Ectodermal cell (in vitro differentiated cells): Measurements from ENCODE around the gene WNT7B.

Source experiments
- H3K27ac ChIP-seq: 2 replicates; pipeline ENCODE4 v1.7.0; 2013; ENCODE audit warnings: mild to moderate bottlenecking, low read depth, low read length; ENCODE audit not compliant: insufficient read depth, poor library complexity, severe bottlenecking
- H3K27me3 ChIP-seq: 2 replicates; pipeline ENCODE4 v1.7.0; 2013; ENCODE audit warnings: mild to moderate bottlenecking, low read length; ENCODE audit not compliant: insufficient read depth, control insufficient read depth, poor library complexity, severe bottlenecking
- H3K36me3 ChIP-seq: one replicate; pipeline ENCODE4 v1.7.0; 2013; ENCODE audit warnings: low read length; ENCODE audit not compliant: control insufficient read depth, insufficient read depth
- H3K4me1 ChIP-seq: one replicate; pipeline ENCODE4 v1.7.0; 2013; ENCODE audit warnings: low read length; ENCODE audit not compliant: control insufficient read depth, insufficient read depth
- H3K4me3 ChIP-seq: 2 replicates; pipeline ENCODE4 v1.7.0; 2013; ENCODE audit warnings: low read depth, low read length, control low read depth; ENCODE audit not compliant: insufficient read depth
- H3K9me3 ChIP-seq: 2 replicates; pipeline ENCODE4 v1.7.0; 2013; ENCODE audit warnings: mild to moderate bottlenecking, low read length, moderate library complexity; ENCODE audit not compliant: control insufficient read depth
- WGBS, 2 experiments: methylation state at CpG; one replicate each; pipeline ENCODE4 v1.1.7; 2013; ENCODE audit warnings: missing lambda C conversion rate in 2 of 2; 5-methylcytosine and 5-hydroxymethylcytosine counted together

The WNT7B gene

GRCh38 chr22:45952553-45952952 is 24.4 kb downstream of the WNT7B start:
- peaks cover 16% of the 10 kb centered on the region for H3K4me1 ChIP-seq
- H3K36me3 ChIP-seq, result no peaks in the 10 kb centered on the region
- no peaks in the 10 kb centered on the region for H3K9me3 ChIP-seq
- no peaks in the 10 kb centered on the region for H3K27me3 ChIP-seq
- WGBS, 2 experiments, result 83 to 85% methylated on average over 12 of the region's 12 CpGs
- no peak overlapping the region for H3K27ac ChIP-seq
- no peak overlapping the region for H3K4me3 ChIP-seq

DNA sequence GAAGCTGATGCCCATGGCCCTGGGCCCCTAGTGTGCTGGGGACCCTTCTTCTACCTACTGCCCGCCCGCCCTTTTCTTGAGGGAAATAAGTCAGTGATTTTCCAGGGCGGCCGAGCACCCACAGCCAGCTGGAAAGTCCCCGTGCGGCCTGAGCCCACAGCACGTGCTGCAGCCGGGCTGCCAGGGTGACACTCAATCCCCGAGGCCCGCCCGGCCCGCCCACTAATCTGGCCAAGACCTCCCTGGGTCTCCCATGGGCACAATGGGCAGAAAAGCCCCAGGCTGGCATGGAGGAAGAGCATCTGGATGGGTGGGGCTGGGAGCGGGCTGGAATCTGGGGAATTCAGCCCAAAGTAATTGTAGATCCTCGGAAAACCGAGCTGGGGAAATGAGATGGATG is 24.8 kb downstream of the WNT7B start:
- Histone ChIP-seq H3K27ac (no peak overlapping the region), H3K36me3 (no peaks in the 10 kb centered on the region), H3K4me1 (peaks cover 16% of the 10 kb centered on the region), H3K9me3 (no peaks in the 10 kb centered on the region), H3K27me3 (no peaks in the 10 kb centered on the region), H3K4me3 (no peak overlapping the region)
- WGBS, 2 experiments, result 79 to 80% methylated on average over 15 of the region's 15 CpGs

DNA sequence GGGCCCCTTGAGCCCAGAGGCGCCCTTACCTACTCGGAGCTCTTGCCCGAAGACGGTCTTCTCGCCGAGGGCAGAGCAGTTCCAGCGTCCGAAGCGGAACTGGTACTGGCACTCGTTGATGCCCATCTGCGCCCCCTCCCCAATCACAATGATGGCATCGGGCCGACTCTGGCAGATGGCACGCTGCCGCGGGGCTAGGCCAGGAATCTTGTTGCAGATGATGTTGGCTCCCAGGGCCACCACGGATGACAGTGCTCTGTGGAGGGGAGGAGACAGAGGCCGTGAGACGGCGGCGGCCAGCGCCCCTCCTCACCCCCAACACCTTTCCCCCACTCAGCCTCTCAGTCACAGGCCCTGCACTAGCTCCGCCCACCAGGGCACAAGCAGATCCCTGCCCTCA is 27.1 kb downstream of the WNT7B start:
- H3K27me3 ChIP-seq, result no peaks in the 10 kb centered on the region
- 91 to 92% methylated on average over 23 of the region's 23 CpGs for WGBS, 2 experiments
- no peaks in the 10 kb centered on the region for H3K9me3 ChIP-seq

DNA sequence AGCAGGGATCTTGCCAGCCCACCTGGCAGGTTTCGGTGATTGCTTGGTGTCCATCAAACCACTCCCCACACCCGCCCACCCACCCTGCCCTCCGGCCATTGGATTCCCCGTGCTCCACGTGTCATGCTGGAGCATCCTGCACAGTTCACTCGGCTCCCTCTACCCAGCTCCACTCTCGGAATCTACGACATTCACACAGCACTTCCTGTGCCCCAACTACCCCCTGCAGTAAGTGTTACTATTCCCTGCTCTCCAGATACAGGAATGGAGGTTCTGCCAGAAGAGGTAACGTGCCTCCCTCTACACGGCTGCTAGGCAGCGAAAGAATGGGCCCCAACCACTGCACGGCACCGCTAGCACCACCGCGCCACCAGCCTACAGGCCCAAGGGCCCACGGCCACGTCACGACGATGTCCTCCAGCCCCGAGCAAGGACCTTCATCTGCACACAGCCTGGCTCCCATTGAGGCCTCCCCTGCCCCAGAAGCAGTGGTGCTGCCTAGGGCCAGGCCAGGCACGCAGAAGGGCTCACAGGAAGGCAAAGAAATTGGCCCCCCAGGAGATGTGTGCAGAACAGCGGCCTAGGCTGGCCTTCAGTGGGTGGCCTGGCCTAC is 27.6 kb downstream of the WNT7B start:
- Histone ChIP-seq H3K27ac (no peak overlapping the region), H3K4me3 (no peak overlapping the region), H3K36me3 (no peaks in the 10 kb centered on the region), H3K27me3 (no peaks in the 10 kb centered on the region), H3K4me1 (peaks cover 11% of the 10 kb centered on the region), H3K9me3 (no peaks in the 10 kb centered on the region)
- WGBS, 2 experiments, result 93 to 95% methylated on average over 21 of the region's 22 CpGs

More for the DNA sequence above, 27.1 kb downstream of the WNT7B start:
- no peak overlapping the region for H3K4me3 ChIP-seq
- no peaks in the 10 kb centered on the region for H3K36me3 ChIP-seq
- no peak overlapping the region for H3K27ac ChIP-seq
- H3K4me1 ChIP-seq, result peaks cover 11% of the 10 kb centered on the region

DNA sequence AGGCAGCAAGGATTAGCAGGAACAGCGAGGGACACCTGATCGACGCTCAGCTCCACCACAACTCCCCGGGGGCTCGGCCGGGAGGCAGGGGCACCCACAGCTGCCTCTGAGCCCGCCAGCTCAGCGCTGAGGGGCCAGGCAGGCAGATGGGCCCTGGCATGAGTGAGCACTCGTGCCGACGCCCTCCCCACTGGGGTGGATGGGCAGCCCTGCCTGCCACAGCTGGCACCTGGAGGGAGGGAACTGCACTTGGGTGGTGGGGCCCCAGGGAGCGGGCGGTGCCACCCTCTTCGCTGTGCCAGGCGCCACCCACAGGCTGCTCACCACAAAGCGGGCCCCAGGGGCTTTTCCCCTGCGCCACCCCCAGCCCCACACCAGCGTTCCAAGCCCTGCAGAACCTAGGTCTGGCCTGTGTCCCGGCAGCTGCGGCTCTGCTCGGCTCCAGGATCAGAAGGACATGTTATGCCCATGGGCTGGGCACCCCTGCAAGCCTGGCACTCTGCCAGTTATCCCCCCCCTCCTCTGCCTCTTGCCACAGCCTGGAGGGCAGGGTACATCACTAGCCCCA is 28.8 kb downstream of the WNT7B start:
- no peak overlapping the region for H3K4me3 ChIP-seq
- no peaks in the 10 kb centered on the region for H3K27me3 ChIP-seq
- H3K4me1 ChIP-seq, result peaks cover 11% of the 10 kb centered on the region
- 91 to 93% methylated on average over 21 of the region's 21 CpGs for WGBS, 2 experiments
- no peaks in the 10 kb centered on the region for H3K9me3 ChIP-seq
- no peak overlapping the region for H3K27ac ChIP-seq
- no peaks in the 10 kb centered on the region for H3K36me3 ChIP-seq

- Histone ChIP-seq H3K9me3 (no peaks in the 10 kb centered on the region), H3K27ac (no peak overlapping the region), H3K36me3 (no peaks in the 10 kb centered on the region), H3K4me3 (no peak overlapping the region), H3K27me3 (no peaks in the 10 kb centered on the region), H3K4me1 (peaks cover 8% of the 10 kb centered on the region)
- WGBS, 2 experiments, result 90 to 93% methylated on average over 17 of the region's 17 CpGs
Measured at GRCh38 chr22:45946805-45947600, 30.0 kb downstream of the WNT7B start.

DNA sequence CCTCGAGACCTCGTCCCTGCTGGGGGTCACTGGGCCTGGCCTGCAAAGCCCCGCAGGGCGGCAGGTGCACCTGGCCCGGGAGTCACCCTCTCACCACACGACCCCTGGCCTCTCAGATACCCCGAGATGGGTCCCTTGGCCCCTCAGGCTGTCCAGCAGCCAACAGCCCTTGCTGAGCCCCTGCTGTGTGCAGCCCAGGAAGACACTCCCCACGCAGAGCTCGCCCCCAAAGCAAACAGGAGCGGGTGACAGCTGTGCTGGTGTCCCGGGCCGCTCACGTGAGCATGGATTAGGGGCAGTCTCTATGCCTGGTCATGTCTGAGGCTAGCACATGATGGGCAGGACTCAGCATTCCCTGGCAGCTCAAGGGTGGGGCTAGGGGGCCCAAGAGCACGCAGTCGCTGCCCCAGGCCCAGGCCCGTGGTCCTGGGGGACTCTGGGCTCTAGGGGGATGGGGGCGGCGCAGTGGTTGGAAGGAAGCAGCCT is 31.3 kb downstream of the WNT7B start:
- Histone ChIP-seq H3K4me1 (peaks cover 8% of the 10 kb centered on the region), H3K27ac (no peak overlapping the region), H3K27me3 (no peaks in the 10 kb centered on the region), H3K4me3 (no peak overlapping the region), H3K9me3 (no peaks in the 10 kb centered on the region), H3K36me3 (no peaks in the 10 kb centered on the region)
- WGBS, 2 experiments, result 89% methylated on average over 18 of the region's 18 CpGs

DNA sequence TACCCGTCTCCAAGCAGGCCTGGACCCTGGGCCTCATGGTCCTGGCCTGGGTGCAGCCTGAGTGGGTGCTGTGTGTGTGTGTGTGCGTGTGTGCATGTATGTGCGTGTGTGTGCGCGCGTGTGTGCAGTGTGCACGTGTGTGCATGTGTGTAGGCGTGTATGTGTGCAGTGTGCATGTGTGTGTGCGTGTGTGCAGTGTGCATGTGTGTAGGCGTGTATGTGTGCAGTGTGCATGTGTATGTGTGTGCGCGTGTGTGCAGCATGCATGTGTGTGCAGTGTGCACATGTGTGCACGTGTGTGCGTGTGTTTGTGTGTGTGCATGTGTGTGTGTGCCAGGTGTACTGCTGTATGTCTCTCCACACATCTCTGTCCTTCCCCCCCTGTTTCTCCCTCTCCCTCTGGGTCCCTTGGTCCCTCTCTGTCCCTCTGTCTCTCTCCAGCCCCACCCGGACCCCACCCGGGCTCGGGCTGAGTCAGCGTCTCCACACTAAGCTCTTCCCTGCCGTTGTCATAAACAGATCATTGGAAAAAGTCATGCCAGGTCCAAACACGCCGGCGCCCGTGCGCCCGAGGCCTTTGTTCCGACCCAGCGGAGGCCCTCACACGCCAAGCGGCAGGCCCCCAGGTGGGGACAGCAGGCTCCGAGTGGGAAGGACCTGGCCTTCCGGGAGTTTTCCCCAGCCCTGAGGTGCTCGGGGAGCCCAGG is 34.0 kb downstream of the WNT7B start:
- H3K36me3 ChIP-seq, result no peaks in the 10 kb centered on the region
- H3K9me3 ChIP-seq, result no peaks in the 10 kb centered on the region
- WGBS, 2 experiments, result 92% methylated on average over 32 of the region's 32 CpGs
- no peak overlapping the region for H3K4me3 ChIP-seq
- H3K27ac ChIP-seq, result no peak overlapping the region
- H3K4me1 ChIP-seq, result peaks cover 8% of the 10 kb centered on the region
- no peaks in the 10 kb centered on the region for H3K27me3 ChIP-seq

DNA sequence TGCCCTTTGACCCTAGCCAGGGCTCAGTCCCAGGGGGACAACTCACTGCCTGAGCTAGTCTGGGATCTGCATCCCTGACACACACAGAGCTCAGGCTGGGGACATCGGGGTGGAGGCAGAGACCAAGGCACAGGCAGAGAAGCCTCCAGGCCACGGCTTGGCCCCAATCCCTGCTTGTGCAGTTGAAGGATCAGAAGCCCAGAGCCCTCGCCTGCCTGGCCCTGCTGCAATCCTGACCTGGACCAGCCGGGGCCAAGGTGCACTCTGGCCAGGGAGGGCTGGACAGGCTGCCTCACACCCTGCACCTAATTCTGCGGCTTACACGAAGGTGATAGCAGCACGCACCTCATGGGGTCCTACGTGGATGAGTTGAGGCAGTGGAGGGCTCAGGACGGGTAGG is 34.6 kb downstream of the WNT7B start:
- Histone ChIP-seq H3K36me3 (no peaks in the 10 kb centered on the region), H3K4me1 (peaks cover 8% of the 10 kb centered on the region)
- 92 to 95% methylated on average over 9 of the region's 9 CpGs for WGBS, 2 experiments

GRCh38 chr22:45938913-45939312 is 38.0 kb downstream of the WNT7B start:
- Histone ChIP-seq H3K27ac (no peak overlapping the region), H3K36me3 (no peaks in the 10 kb centered on the region), H3K9me3 (no peaks in the 10 kb centered on the region), H3K4me3 (no peak overlapping the region), H3K4me1 (peaks cover 4% of the 10 kb centered on the region), H3K27me3 (no peaks in the 10 kb centered on the region)
- whole genome bisulfite sequencing, 2 experiments, result 89 to 92% methylated on average over 3 of the region's 3 CpGs

More for the DNA sequence above, 34.6 kb downstream of the WNT7B start:
- Histone ChIP-seq H3K4me3 (no peak overlapping the region), H3K9me3 (no peaks in the 10 kb centered on the region), H3K27ac (no peak overlapping the region), H3K27me3 (no peaks in the 10 kb centered on the region)
